Spleen (tissue), 7 donors: Measurements from ENCODE around the gene ANP32A.

Experiments used
- POLR2A ChIP-seq, 3 donors: fragments of 450-650 bp; IDR thresholded peaks; one replicate each; pipeline ENCODE4 v1.5.1; 2017; ENCODE audit warnings: antibody characterized with exemption in 3 of 3, mild to moderate bottlenecking in 1 of 3
- POLR2AphosphoS5 ChIP-seq, 3 donors: sonication (generic); formaldehyde crosslinking; IDR thresholded peaks; one replicate each; pipeline ENCODE4 v1.5.1; 2017; ENCODE audit warnings: antibody characterized with exemption in 3 of 3
- TF ChIP-seq, protein P1 (sequence below), 11 experiments: fragments of 200-600 bp in 7 of 11; fragments of 450-650 bp in 4 of 11; sonication (generic) in 4 of 11; IDR thresholded peaks in 8 of 11; conservative IDR thresholded peaks in 3 of 11; 1 replicate in 7 of 11; 2 replicates in 4 of 11; pipeline versions ENCODE4 v1.4.0 to v1.8.0; 2016 to 2021; ENCODE audit warnings: antibody characterized with exemption in 11 of 11, inconsistent platforms in 4 of 11, mild to moderate bottlenecking in 1 of 11
- donor health status: DM: no; HTN: no; CAD: no; lungs with moderate emphysema.
- donor health status: DM: no; HTN: no; CAD: no.
- donor health status: DM: no; HTN: no; CAD: no.

- TF ChIP-seq POLR2A (IDR thresholded peaks at IDR 0.05) (no peak), POLR2AphosphoS5 (IDR thresholded peaks at IDR 0.05) (no peak)
- TF ChIP-seq, protein P1, sequence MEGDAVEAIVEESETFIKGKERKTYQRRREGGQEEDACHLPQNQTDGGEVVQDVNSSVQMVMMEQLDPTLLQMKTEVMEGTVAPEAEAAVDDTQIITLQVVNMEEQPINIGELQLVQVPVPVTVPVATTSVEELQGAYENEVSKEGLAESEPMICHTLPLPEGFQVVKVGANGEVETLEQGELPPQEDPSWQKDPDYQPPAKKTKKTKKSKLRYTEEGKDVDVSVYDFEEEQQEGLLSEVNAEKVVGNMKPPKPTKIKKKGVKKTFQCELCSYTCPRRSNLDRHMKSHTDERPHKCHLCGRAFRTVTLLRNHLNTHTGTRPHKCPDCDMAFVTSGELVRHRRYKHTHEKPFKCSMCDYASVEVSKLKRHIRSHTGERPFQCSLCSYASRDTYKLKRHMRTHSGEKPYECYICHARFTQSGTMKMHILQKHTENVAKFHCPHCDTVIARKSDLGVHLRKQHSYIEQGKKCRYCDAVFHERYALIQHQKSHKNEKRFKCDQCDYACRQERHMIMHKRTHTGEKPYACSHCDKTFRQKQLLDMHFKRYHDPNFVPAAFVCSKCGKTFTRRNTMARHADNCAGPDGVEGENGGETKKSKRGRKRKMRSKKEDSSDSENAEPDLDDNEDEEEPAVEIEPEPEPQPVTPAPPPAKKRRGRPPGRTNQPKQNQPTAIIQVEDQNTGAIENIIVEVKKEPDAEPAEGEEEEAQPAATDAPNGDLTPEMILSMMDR (IDR thresholded peaks at IDR 0.05 in 8 of 11, conservative IDR thresholded peaks at IDR 0.05 in 3 of 11), result no peak
These were observed 14.3 kb downstream of the ANP32A start for GRCh38 chr15:68806220-68807060.
